ENCODE data around the gene RBMS3. TPM values are rescaled to one million over a fixed set of nuclear protein-coding genes. Genes with fewer than 3 reads are reported as not detected.

RBMS3 gene
- total RNA-seq, 1 experiment from 2014 or later: 7.4 TPM

DNA sequence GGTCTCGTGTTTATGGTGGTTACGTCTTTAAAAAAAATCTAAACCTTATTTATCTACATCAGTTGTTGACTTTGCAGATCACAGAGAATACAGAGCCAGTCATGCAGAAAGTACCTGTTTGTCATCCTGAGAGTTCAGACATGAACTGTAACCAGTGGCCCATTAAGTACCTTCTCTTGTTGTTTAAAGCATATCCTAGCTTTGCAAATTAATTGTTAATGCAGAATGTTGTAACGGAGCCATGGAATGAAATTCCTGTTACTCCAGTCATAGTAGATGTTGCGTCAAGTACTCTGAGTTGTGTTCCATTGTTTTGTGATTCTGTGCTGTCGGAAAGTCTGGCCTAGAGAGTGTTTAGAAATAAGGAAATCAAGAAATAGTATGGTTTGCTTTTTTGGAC is 205.2 kb downstream of the RBMS3 start:
- Histone ChIP-seq H3K4me3 (ENCODE audit: low read depth, low read length) (no peak overlapping the region), H3K4me1 (no peaks in the 10 kb centered on the region), H3K36me3 (ENCODE audit: control insufficient read depth, insufficient read depth, low read length) (no peaks in the 10 kb centered on the region), H3K9me3 (no peaks in the 10 kb centered on the region), H3K27me3 (replicated peaks; ENCODE audit: control insufficient read depth, insufficient read depth, low read length) (no peaks in the 10 kb centered on the region)
- intact Hi-C loops (cut with micrococcal nuclease; ENCODE audit: unreplicated experiment): loop anchor here (1.0 kb wide), 1 partner anchor 17 kb away; no protein-coding TSS in a partner anchor
- peaks cover 7% of the 10 kb centered on the region for H3K4me1 Mint-ChIP-seq (ENCODE audit: low read depth, unreplicated experiment)
- ChIA-PET POLR2A (no interaction called here), CTCF (no interaction called here)
- DNase-seq: no peak
- H3K9me3 Mint-ChIP-seq (ENCODE audit: unreplicated experiment): no peaks in the 10 kb centered on the region
- no peaks in the 10 kb centered on the region for H3K36me3 Mint-ChIP-seq (ENCODE audit: insufficient read depth, unreplicated experiment)
- no peaks in the 10 kb centered on the region for H3K27me3 Mint-ChIP-seq (ENCODE audit: insufficient read depth, unreplicated experiment)
- no peak overlapping the region for H3K27ac Mint-ChIP-seq (ENCODE audit: unreplicated experiment)
- BruUV-seq (replicated peaks): no TSS peak
- H3K4me3 Mint-ChIP-seq (ENCODE audit: unreplicated experiment): no peak overlapping the region
- TF ChIP-seq, protein P1, sequence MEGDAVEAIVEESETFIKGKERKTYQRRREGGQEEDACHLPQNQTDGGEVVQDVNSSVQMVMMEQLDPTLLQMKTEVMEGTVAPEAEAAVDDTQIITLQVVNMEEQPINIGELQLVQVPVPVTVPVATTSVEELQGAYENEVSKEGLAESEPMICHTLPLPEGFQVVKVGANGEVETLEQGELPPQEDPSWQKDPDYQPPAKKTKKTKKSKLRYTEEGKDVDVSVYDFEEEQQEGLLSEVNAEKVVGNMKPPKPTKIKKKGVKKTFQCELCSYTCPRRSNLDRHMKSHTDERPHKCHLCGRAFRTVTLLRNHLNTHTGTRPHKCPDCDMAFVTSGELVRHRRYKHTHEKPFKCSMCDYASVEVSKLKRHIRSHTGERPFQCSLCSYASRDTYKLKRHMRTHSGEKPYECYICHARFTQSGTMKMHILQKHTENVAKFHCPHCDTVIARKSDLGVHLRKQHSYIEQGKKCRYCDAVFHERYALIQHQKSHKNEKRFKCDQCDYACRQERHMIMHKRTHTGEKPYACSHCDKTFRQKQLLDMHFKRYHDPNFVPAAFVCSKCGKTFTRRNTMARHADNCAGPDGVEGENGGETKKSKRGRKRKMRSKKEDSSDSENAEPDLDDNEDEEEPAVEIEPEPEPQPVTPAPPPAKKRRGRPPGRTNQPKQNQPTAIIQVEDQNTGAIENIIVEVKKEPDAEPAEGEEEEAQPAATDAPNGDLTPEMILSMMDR (IDR thresholded peaks at IDR 0.05; ENCODE audit: insufficient read depth in 1 of 2, low read depth in 1 of 2, low read length in 1 of 2, severe bottlenecking in 1 of 2, unreplicated experiment in 1 of 2): no peak

DNA sequence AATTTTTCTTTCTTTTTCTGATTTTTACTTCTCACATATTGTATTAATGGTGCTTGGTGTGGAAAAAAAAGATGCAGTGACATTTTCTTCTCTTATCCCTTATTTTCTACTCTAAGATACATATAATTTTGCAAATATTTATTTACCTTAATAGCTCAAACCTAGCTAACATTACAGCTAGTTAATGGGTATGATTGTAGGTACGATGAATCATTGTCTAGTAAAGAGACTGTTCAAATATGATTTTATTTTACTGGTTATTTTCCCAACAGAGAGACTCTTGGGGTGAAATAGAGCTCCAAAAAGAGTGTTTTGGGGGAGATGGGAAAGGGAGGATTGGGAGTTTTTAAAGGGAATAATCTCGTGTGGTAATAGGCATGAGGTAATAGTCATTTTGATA is 206.0 kb downstream of the RBMS3 start:
- no TSS peak for BruUV-seq (replicated peaks)
- no peaks in the 10 kb centered on the region for H3K9me3 ChIP-seq
- H3K27me3 ChIP-seq (replicated peaks; ENCODE audit: control insufficient read depth, insufficient read depth, low read length): no peaks in the 10 kb centered on the region
- peak overlapping the region; percentile 51 for H3K27ac Mint-ChIP-seq (ENCODE audit: unreplicated experiment)
- intact Hi-C loops (cut with micrococcal nuclease; ENCODE audit: unreplicated experiment): loop anchor here (1.0 kb wide), 1 partner anchor 16 kb away; no protein-coding TSS in a partner anchor
- no peaks in the 10 kb centered on the region for H3K27me3 Mint-ChIP-seq (ENCODE audit: insufficient read depth, unreplicated experiment)
- DNase-seq: no peak
- no peak overlapping the region for H3K4me3 ChIP-seq (ENCODE audit: low read depth, low read length)
- no peaks in the 10 kb centered on the region for H3K9me3 Mint-ChIP-seq (ENCODE audit: unreplicated experiment)
- no peaks in the 10 kb centered on the region for H3K36me3 ChIP-seq (ENCODE audit: control insufficient read depth, insufficient read depth, low read length)
- H3K4me1 Mint-ChIP-seq (ENCODE audit: low read depth, unreplicated experiment): peaks cover 7% of the 10 kb centered on the region
- ChIA-PET POLR2A (no interaction called here), CTCF (no interaction called here)
- TF ChIP-seq, protein P1 (IDR thresholded peaks at IDR 0.05; ENCODE audit: insufficient read depth in 1 of 2, low read depth in 1 of 2, low read length in 1 of 2, severe bottlenecking in 1 of 2, unreplicated experiment in 1 of 2): no peak
- H3K36me3 Mint-ChIP-seq (ENCODE audit: insufficient read depth, unreplicated experiment): no peaks in the 10 kb centered on the region
- no peaks in the 10 kb centered on the region for H3K4me1 ChIP-seq
- no peak overlapping the region for H3K4me3 Mint-ChIP-seq (ENCODE audit: unreplicated experiment)

DNA sequence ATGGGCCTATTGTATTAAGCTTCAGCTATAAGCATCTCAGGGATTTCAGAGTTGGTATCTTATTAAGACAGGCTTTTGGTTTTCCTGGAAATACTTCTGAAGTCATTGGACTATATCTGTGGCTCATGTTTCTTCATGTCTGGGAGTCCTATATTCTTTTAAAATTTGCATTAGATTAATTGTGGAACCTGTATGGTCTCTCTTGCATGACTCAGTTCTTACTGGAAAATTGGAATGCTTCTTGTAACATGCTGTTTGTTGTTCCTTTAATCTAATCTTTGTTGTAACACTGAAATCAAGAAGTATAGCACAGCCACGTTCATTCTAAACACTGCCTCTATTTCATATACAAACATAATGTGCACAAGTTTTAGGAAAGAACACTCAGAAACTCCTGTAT is 208.1 kb downstream of the RBMS3 start:
- no peak for DNase-seq
- Mint-ChIP-seq H3K36me3 (ENCODE audit: insufficient read depth, unreplicated experiment) (no peaks in the 10 kb centered on the region), H3K4me1 (ENCODE audit: low read depth, unreplicated experiment) (peaks cover 7% of the 10 kb centered on the region), H3K9me3 (ENCODE audit: unreplicated experiment) (no peaks in the 10 kb centered on the region), H3K4me3 (ENCODE audit: unreplicated experiment) (no peak overlapping the region), H3K27me3 (ENCODE audit: insufficient read depth, unreplicated experiment) (no peaks in the 10 kb centered on the region), H3K27ac (ENCODE audit: unreplicated experiment) (no peak overlapping the region)
- Histone ChIP-seq H3K4me1 (no peaks in the 10 kb centered on the region), H3K36me3 (ENCODE audit: control insufficient read depth, insufficient read depth, low read length) (no peaks in the 10 kb centered on the region), H3K27me3 (replicated peaks; ENCODE audit: control insufficient read depth, insufficient read depth, low read length) (no peaks in the 10 kb centered on the region), H3K4me3 (ENCODE audit: low read depth, low read length) (no peak overlapping the region), H3K9me3 (no peaks in the 10 kb centered on the region)
- BruUV-seq (replicated peaks): no TSS peak
- TF ChIP-seq, protein P1 (IDR thresholded peaks at IDR 0.05; ENCODE audit: insufficient read depth in 1 of 2, low read depth in 1 of 2, low read length in 1 of 2, severe bottlenecking in 1 of 2, unreplicated experiment in 1 of 2): no peak
- CTCF ChIA-PET: no interaction called here
- POLR2A ChIA-PET: no interaction called here
- intact Hi-C loops (cut with micrococcal nuclease; ENCODE audit: unreplicated experiment): no loop called here

All from Caco-2 (cell line).